ENCODE measurements around the gene PAQR6.

- TF ChIP-seq POLR2AphosphoS5 (IDR thresholded peaks at IDR 0.05) (no peak), POLR2A (IDR thresholded peaks at IDR 0.05) (no peak), CTCF (IDR thresholded peaks at IDR 0.05) (no peak)
Observed at GRCh38 chr1:156249593-156249992, 1.7 kb upstream of the PAQR6 start.

Measured in upper lobe of left lung (tissue), 4 donors.